Nephron progenitor cell (in vitro differentiated cells): Measurements from ENCODE around the gene SLC43A1.
"Not testable (repeated sequence)": the region's sequence is repeated elsewhere in the genome, so short reads cannot be mapped to it uniquely, and the experiment has no call there.

Source experiments
- DNase-seq: peaks from one replicate; pipeline ENCODE4 v3.0.0; 2021
- H3K27ac Mint-ChIP-seq: 2 replicates; pipeline ENCODE4 v1.8.0; 2021; ENCODE audit warnings: mild to moderate bottlenecking, moderate library complexity, mixed read lengths
- H3K27me3 Mint-ChIP-seq: 2 replicates; pipeline ENCODE4 v1.8.0; 2021; ENCODE audit warnings: mild to moderate bottlenecking, low read depth, mixed read lengths; ENCODE audit not compliant: poor library complexity
- H3K36me3 Mint-ChIP-seq: 2 replicates; pipeline ENCODE4 v1.8.0; 2021; ENCODE audit warnings: low read depth, mixed read lengths
- H3K4me1 Mint-ChIP-seq: 2 replicates; pipeline ENCODE4 v1.8.0; 2021; ENCODE audit warnings: mixed read lengths
- H3K4me3 Mint-ChIP-seq: 2 replicates; pipeline ENCODE4 v1.8.0; 2021; ENCODE audit warnings: mild to moderate bottlenecking, moderate library complexity, mixed read lengths
- H3K9me3 Mint-ChIP-seq: 2 replicates; pipeline ENCODE4 v1.8.0; 2021; ENCODE audit warnings: mild to moderate bottlenecking, moderate library complexity, mixed read lengths
- CTCF ChIP-seq: fragments of 200-600 bp; sonication (generic); IDR thresholded peaks from 2 replicates; pipeline ENCODE4 v1.5.0; 2021; ENCODE audit warnings: antibody characterized with exemption

SLC43A1 gene

GRCh38 chr11:57456960-57457642 is 58.4 kb downstream of the SLC43A1 start:
- DNase-seq, result peak; percentile 94
- Mint-ChIP-seq H3K27ac (no peak overlapping the region), H3K9me3 (no peaks in the 10 kb centered on the region), H3K36me3 (no peaks in the 10 kb centered on the region), H3K4me3 (peak overlapping the region; percentile 68), H3K4me1 (peaks cover 32% of the 10 kb centered on the region), H3K27me3 (peaks cover 89% of the 10 kb centered on the region)
- TF ChIP-seq CTCF, result peak; percentile 99

GRCh38 chr11:57453543-57454177 is 61.8 kb downstream of the SLC43A1 start:
- H3K4me1 Mint-ChIP-seq, result peaks cover 10% of the 10 kb centered on the region
- DNase-seq, result no peak

GRCh38 chr11:57446055-57446454 is 69.4 kb downstream of the SLC43A1 start:
- Mint-ChIP-seq H3K36me3 (no peaks in the 10 kb centered on the region), H3K27me3 (peaks cover 41% of the 10 kb centered on the region), H3K4me3 (no peak overlapping the region), H3K4me1 (peaks cover 2% of the 10 kb centered on the region), H3K9me3 (peaks cover 6% of the 10 kb centered on the region), H3K27ac (no peak overlapping the region)
- no peak for TF ChIP-seq CTCF
- DNase-seq, result no peak

More at GRCh38 chr11:57453543-57454177, 61.8 kb downstream of the SLC43A1 start:
- no peak overlapping the region for H3K4me3 Mint-ChIP-seq
- peaks cover 74% of the 10 kb centered on the region for H3K27me3 Mint-ChIP-seq
- no peaks in the 10 kb centered on the region for H3K36me3 Mint-ChIP-seq
- no peak overlapping the region for H3K27ac Mint-ChIP-seq
- no peak for TF ChIP-seq CTCF
- no peaks in the 10 kb centered on the region for H3K9me3 Mint-ChIP-seq

- DNase-seq, H3K9me3 Mint-ChIP-seq, H3K4me3 Mint-ChIP-seq, H3K4me1 Mint-ChIP-seq, H3K27ac Mint-ChIP-seq, H3K36me3 Mint-ChIP-seq: not testable (repeated sequence)
- H3K27me3 Mint-ChIP-seq, result peaks cover 41% of the 10 kb centered on the region
Observed at GRCh38 chr11:57445122-57445394, 70.4 kb downstream of the SLC43A1 start.

GRCh38 chr11:57444362-57445121 is 71.0 kb downstream of the SLC43A1 start:
- no peaks in the 10 kb centered on the region for H3K36me3 Mint-ChIP-seq
- H3K27ac Mint-ChIP-seq, result no peak overlapping the region
- H3K4me3 Mint-ChIP-seq, result no peak overlapping the region
- peaks cover 7% of the 10 kb centered on the region for H3K4me1 Mint-ChIP-seq
- peaks cover 37% of the 10 kb centered on the region for H3K27me3 Mint-ChIP-seq
- no peak for DNase-seq
- H3K9me3 Mint-ChIP-seq, result peaks cover 6% of the 10 kb centered on the region
- TF ChIP-seq CTCF, result no peak

GRCh38 chr11:57440744-57441414 is 74.6 kb downstream of the SLC43A1 start:
- Mint-ChIP-seq H3K4me1 (peaks cover 7% of the 10 kb centered on the region), H3K27ac (no peak overlapping the region), H3K9me3 (no peaks in the 10 kb centered on the region), H3K4me3 (no peak overlapping the region), H3K36me3 (no peaks in the 10 kb centered on the region), H3K27me3 (peaks cover 13% of the 10 kb centered on the region)
- no peak for TF ChIP-seq CTCF
- no peak for DNase-seq
